ENCODE measurements around the gene IGSF21.

IGSF21 gene

GRCh38 chr1:18358600-18358999 lies 251.0 kb downstream of the IGSF21 start:
- Histone ChIP-seq H3K4me1 (ENCODE audit: insufficient read depth, low read length, severe bottlenecking) (no peaks in the 10 kb centered on the region), H3F3A (ENCODE audit: insufficient read depth, low read length) (no peaks in the 10 kb centered on the region), H3K4me3 (ENCODE audit: low read depth, low read length, poor library complexity, severe bottlenecking) (no peak overlapping the region), H3K9me3 (ENCODE audit: low read length) (no peaks in the 10 kb centered on the region), H3K4me2 (ENCODE audit: low read length) (no peak overlapping the region), H3K27ac (ENCODE audit: low read depth, low read length, poor library complexity, severe bottlenecking) (no peak overlapping the region), H3K36me3 (ENCODE audit: insufficient read depth, low read length) (no peaks in the 10 kb centered on the region), H3K9me2 (ENCODE audit: low read depth, low read length) (no peaks in the 10 kb centered on the region), H3K27me3 (ENCODE audit: insufficient read depth, low read length) (no peaks in the 10 kb centered on the region), H3K79me2 (ENCODE audit: insufficient read depth, low read length) (no peaks in the 10 kb centered on the region), H2AFZ (ENCODE audit: low read length) (no peak overlapping the region), H3K9ac (ENCODE audit: low read length) (no peak overlapping the region), H4K20me1 (ENCODE audit: insufficient read depth, low read length) (no peaks in the 10 kb centered on the region)
- TF ChIP-seq EZH2 (IDR thresholded peaks at IDR 0.05; ENCODE audit: borderline replicate concordance, low read length) (no peak), CTCF (IDR thresholded peaks at IDR 0.05; ENCODE audit: low read length) (no peak)

- no peaks in the 10 kb centered on the region for H3K9me3 ChIP-seq (ENCODE audit: low read length)
- no peaks in the 10 kb centered on the region for H3F3A ChIP-seq (ENCODE audit: insufficient read depth, low read length)
- H3K4me1 ChIP-seq (ENCODE audit: insufficient read depth, low read length, severe bottlenecking): no peaks in the 10 kb centered on the region
- no peak for TF ChIP-seq EZH2 (IDR thresholded peaks at IDR 0.05; ENCODE audit: borderline replicate concordance, low read length)
- TF ChIP-seq CTCF (IDR thresholded peaks at IDR 0.05; ENCODE audit: low read length): no peak
- no peak overlapping the region for H3K4me3 ChIP-seq (ENCODE audit: low read depth, low read length, poor library complexity, severe bottlenecking)
- H3K27ac ChIP-seq (ENCODE audit: low read depth, low read length, poor library complexity, severe bottlenecking): no peak overlapping the region
- H3K27me3 ChIP-seq (ENCODE audit: insufficient read depth, low read length): no peaks in the 10 kb centered on the region
- no peaks in the 10 kb centered on the region for H4K20me1 ChIP-seq (ENCODE audit: insufficient read depth, low read length)
- H2AFZ ChIP-seq (ENCODE audit: low read length): no peak overlapping the region
- H3K9ac ChIP-seq (ENCODE audit: low read length): no peak overlapping the region
- H3K4me2 ChIP-seq (ENCODE audit: low read length): no peak overlapping the region
- H3K79me2 ChIP-seq (ENCODE audit: insufficient read depth, low read length): no peaks in the 10 kb centered on the region
- H3K9me2 ChIP-seq (ENCODE audit: low read depth, low read length): no peaks in the 10 kb centered on the region
- H3K36me3 ChIP-seq (ENCODE audit: insufficient read depth, low read length): no peaks in the 10 kb centered on the region
Measured at GRCh38 chr1:18360251-18360650, 252.7 kb downstream of the IGSF21 start.

- H3K9me2 ChIP-seq (ENCODE audit: low read depth, low read length): no peaks in the 10 kb centered on the region
Measured at GRCh38 chr1:18362150-18362549, 254.6 kb downstream of the IGSF21 start.

More at GRCh38 chr1:18362150-18362549, 254.6 kb downstream of the IGSF21 start:
- Histone ChIP-seq H3K4me3 (ENCODE audit: low read depth, low read length, poor library complexity, severe bottlenecking) (no peak overlapping the region), H3K4me1 (ENCODE audit: insufficient read depth, low read length, severe bottlenecking) (no peaks in the 10 kb centered on the region), H3K36me3 (ENCODE audit: insufficient read depth, low read length) (no peaks in the 10 kb centered on the region), H4K20me1 (ENCODE audit: insufficient read depth, low read length) (no peaks in the 10 kb centered on the region), H3K4me2 (ENCODE audit: low read length) (no peak overlapping the region), H3K27me3 (ENCODE audit: insufficient read depth, low read length) (no peaks in the 10 kb centered on the region), H3F3A (ENCODE audit: insufficient read depth, low read length) (no peaks in the 10 kb centered on the region), H3K9ac (ENCODE audit: low read length) (no peak overlapping the region), H3K27ac (ENCODE audit: low read depth, low read length, poor library complexity, severe bottlenecking) (no peak overlapping the region), H2AFZ (ENCODE audit: low read length) (no peak overlapping the region), H3K9me3 (ENCODE audit: low read length) (no peaks in the 10 kb centered on the region), H3K79me2 (ENCODE audit: insufficient read depth, low read length) (no peaks in the 10 kb centered on the region)
- TF ChIP-seq EZH2 (IDR thresholded peaks at IDR 0.05; ENCODE audit: borderline replicate concordance, low read length) (no peak), CTCF (IDR thresholded peaks at IDR 0.05; ENCODE audit: low read length) (no peak)

Data from OCI-LY1 (cell line).